T47D (cell line): ENCODE data around the gene FBH1.
"Not testable (repeated sequence)": the region's sequence is repeated elsewhere in the genome, so short reads cannot be mapped to it uniquely, and the experiment has no call there.

Experiments
- DNase-seq, 2 experiments: peaks; one replicate each; pipeline versions ENCODE4 v3.0.0 to v3.0.0-alpha.2; 2011 to 2012; ENCODE audit warnings: low read depth in 1 of 2, low spot score in 1 of 2
- JUND ChIP-seq: IDR thresholded peaks from 2 replicates; pipeline ENCODE4 v1.6.1; 2012; ENCODE audit warnings: low read depth
- in situ Hi-C: cut with HindIII; loops from 2 replicates; pipeline ENCODE4 v1.10.0; 2016; ENCODE audit warnings: low sequenced_read_pairs, low pct_unique_long_range_greater_than_20kb

FBH1 gene

DNA sequence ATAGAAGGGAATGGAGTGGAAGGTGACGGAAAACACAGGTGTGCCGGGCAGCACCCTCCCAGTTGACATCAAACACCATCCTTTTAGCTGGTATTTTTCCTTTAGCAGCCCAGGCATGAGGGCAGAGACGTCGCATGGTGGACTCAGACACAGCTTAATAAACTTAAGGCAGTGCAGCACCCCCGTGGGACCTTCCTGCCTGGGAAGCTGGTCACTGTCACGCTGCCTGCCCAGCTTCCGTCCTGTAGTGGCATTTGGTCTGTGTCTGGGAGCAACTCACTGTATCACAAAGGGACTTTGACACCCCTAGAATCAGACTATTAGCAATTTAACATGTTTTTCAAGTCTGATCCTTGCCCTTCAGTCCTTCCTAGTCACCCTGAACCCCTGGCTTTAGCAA, 51.5 kb downstream of the FBH1 start:
- no peak for TF ChIP-seq JUND
- in situ Hi-C loops = no loop called here
- DNase-seq = no peak

GRCh38 chr10:5942001-5942400, 52.0 kb downstream of the FBH1 start:
- in situ Hi-C loops = no loop called here
- no peak for DNase-seq
- TF ChIP-seq JUND = no peak

GRCh38 chr10:5942474-5942873, 52.4 kb downstream of the FBH1 start:
- TF ChIP-seq JUND = no peak
- DNase-seq = no peak
- in situ Hi-C loops = no loop called here

GRCh38 chr10:5943536-5943935, 53.5 kb downstream of the FBH1 start:
- in situ Hi-C loops = no loop called here
- no peak for TF ChIP-seq JUND
- peak in 1 of 2 experiments; percentile 36 for DNase-seq

DNA sequence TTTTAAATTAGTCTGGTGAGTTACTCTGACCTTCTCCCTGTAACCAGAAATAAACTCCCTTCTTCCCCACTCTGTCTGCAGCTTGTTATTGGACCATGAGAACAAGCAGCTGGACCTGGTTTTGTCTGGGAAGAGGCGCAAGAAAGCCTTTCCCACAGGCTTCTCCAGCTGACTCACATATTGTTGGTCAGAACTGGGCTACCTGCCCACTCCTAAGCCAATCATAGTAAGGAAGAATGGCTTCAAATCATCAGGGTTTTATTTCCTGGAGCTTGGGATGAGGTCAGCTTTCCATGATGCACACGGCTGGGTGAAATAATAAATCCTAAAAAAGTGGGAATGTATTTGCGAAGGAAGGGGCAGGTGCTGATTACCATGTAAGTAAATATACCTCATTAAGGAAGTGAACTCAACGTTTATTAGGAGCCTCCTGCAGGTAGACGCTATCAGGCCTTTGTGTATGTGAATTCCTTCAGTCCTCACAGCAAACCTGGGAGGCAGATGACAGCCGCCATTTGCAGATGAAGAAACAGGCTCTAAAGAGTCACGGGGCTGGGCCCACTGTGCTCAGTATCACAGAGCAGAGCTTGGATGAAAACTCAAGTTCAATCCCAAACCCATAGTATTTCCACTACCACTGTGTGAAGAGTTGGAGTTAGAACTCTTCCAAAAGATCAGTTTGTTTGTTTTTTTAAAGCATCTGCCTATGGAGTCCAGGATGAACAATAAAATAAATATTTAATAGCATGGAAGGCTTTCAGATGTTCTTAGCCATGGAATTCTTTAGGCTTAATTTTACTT, 54.5 kb downstream of the FBH1 start:
- TF ChIP-seq JUND = no peak
- DNase-seq = peak in 1 of 2 experiments; percentile 70
- in situ Hi-C loops = no loop called here

DNA sequence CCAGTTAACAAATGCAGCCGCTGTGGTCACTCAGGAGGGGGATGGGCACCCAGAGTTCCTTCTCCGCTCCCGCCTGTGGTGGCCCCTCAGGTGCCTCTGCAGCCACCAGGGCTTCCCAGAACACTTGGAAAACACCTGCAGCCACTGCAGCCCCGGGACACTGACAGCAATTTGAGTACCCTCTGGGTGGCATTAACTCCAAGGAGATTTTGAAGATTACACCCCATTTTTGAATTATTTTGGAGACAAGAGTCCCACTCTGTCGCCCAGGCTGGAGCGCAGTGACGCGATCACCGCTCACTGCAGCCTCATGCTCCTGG, 55.1 kb downstream of the FBH1 start:
- no peak for DNase-seq
- in situ Hi-C loops = no loop called here
- TF ChIP-seq JUND = no peak

DNA sequence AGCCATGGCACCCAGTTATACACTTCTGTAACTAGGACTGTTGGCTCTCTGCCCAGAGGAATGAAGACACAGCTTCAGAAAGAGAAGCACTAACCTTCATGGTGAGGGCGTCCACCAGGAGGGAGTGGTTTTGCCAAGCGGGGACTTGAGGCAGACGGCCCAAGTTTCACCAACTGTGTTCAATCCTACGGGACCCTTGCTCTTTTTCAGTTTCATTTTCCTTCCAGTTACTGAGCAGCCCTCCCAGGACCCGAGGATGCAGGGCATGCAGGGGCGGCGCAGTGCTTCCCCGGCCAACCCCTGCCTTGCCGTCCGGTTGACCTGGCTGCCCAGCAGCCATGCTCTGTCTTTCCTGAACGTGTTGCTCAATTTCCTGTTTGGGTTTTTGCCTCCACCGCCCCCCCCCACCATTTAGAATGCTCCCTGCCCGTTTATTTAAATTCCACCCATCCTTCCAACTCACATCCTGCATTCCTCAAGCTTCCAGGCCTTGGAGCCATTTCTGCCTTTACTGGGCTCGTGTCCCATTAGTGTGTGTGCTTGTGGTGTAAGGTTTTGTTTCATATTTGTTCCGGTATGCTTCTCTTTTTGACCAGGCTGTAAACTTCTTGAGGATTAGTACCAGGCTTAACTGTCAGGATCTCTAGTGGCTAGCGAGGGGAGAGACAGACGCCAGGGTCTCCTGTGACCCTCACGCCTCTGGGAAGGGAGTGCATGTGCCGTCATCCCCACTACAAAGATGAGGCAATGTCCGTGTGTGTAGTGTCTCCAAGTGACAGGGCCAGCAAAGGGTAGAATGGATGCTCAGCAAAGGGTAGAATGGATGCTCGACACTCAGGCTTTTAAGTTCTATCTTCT, 55.7 kb downstream of the FBH1 start:
- TF ChIP-seq JUND = no peak
- in situ Hi-C loops = no loop called here
- DNase-seq = peak; percentile 64 to 80

DNA sequence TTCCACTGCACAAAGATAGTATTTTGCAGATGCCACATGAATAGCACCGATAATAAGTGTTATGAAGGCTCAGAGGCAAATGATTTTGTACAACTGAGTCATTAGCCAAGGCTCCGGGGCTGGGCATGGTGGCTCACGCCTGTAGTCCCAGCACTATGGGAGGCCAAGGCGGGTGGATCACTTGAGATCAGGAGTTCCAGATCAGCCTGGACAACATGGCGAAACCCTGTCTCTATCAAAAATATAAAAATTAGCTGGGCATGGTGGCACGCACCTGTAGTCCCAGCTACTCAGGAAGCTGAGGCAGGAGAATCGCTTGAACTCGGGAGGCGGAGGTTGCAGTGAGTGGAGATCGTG, 56.4 kb downstream of the FBH1 start:
- in situ Hi-C loops, DNase-seq: not testable (repeated sequence)

GRCh38 chr10:5946786-5947185, 56.7 kb downstream of the FBH1 start:
- no peak for DNase-seq
- no peak for TF ChIP-seq JUND
- in situ Hi-C loops = no loop called here

GRCh38 chr10:5947471-5948207, 57.6 kb downstream of the FBH1 start:
- no peak for TF ChIP-seq JUND
- in situ Hi-C loops = no loop called here
- no peak for DNase-seq

DNA sequence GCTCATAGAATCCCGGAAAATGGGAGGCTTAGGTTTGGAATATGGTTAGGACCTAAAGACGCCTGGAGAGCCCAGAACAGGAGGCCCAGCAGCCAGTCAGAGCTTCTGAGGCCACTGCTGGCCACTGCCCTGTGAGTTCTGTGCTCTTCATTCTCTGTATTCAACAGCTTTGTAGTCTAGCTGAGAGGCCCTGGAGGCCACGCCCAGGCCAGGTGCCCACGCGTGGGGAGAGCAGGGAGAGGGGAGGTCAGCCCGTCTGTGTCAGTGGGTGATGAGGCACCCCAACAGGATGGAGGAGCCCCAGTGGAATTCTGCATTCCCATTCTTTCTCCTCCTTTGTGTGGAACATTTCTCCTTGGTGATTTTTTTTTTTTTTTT, 58.2 kb downstream of the FBH1 start:
- in situ Hi-C loops = no loop called here
- DNase-seq = no peak
- no peak for TF ChIP-seq JUND

- peak; percentile 83 to 86 for DNase-seq
- TF ChIP-seq JUND = no peak
- in situ Hi-C loops = no loop called here
Measured at GRCh38 chr10:5949009-5949759, 59.1 kb downstream of the FBH1 start.
